Epithelial cell of esophagus (primary cell): ENCODE results near the gene DIPK1A.
"Not testable (repeated sequence)": the region's sequence is repeated elsewhere in the genome, so short reads cannot be mapped to it uniquely, and the experiment has no call there.

ENCODE experiments used
- DNase-seq: peaks from one replicate; pipeline ENCODE4 v3.0.0; 2010; ENCODE audit warnings: low read depth
- H3K4me3 ChIP-seq: 2 replicates; pipeline ENCODE4 v1.5.1; 2011; ENCODE audit warnings: mild to moderate bottlenecking, low read length, control low read depth
- CTCF ChIP-seq: IDR thresholded peaks from 2 replicates; pipeline ENCODE4 v1.5.1; 2011; ENCODE audit warnings: low read depth, mild to moderate bottlenecking, low read length, control low read depth, inconsistent platforms; ENCODE audit not compliant: insufficient read depth; ENCODE audit errors: missing control alignments

Gene DIPK1A

GRCh38 chr1:92902406-92902744 lies 58.9 kb downstream of the DIPK1A start:
- TF ChIP-seq CTCF = no peak
- H3K4me3 ChIP-seq = no peak overlapping the region
- no peak for DNase-seq

- no peak for TF ChIP-seq CTCF
- no peak overlapping the region for H3K4me3 ChIP-seq
These were observed 59.4 kb downstream of the DIPK1A start for GRCh38 chr1:92901699-92902405.

GRCh38 chr1:92901126-92901525 lies 60.1 kb downstream of the DIPK1A start:
- TF ChIP-seq CTCF = no peak
- H3K4me3 ChIP-seq = no peak overlapping the region
- no peak for DNase-seq

More at GRCh38 chr1:92901699-92902405, 59.4 kb downstream of the DIPK1A start:
- no peak for DNase-seq

- no peak for DNase-seq
- no peak overlapping the region for H3K4me3 ChIP-seq
- TF ChIP-seq CTCF = no peak
These were observed 60.7 kb downstream of the DIPK1A start for GRCh38 chr1:92900539-92900938.

- no peak overlapping the region for H3K4me3 ChIP-seq
- no peak for DNase-seq
- no peak for TF ChIP-seq CTCF
These were observed 61.5 kb downstream of the DIPK1A start for GRCh38 chr1:92899780-92900179.

GRCh38 chr1:92898053-92898452 lies 63.2 kb downstream of the DIPK1A start:
- DNase-seq, H3K4me3 ChIP-seq: not testable (repeated sequence)

- TF ChIP-seq CTCF = no peak
- no peak overlapping the region for H3K4me3 ChIP-seq
- DNase-seq = no peak
These were observed 73.8 kb downstream of the DIPK1A start for GRCh38 chr1:92887465-92887864.

GRCh38 chr1:92886886-92887419 lies 74.3 kb downstream of the DIPK1A start:
- no peak for TF ChIP-seq CTCF
- no peak overlapping the region for H3K4me3 ChIP-seq
- DNase-seq = no peak
